OCI-LY7 (cell line): ENCODE measurements around the gene ARRB2. TPM values are rescaled to one million over a fixed set of nuclear protein-coding genes. Genes with fewer than 3 reads are reported as not detected.

Experiments used
- BruUV-seq: library from RNA; stranded (reverse); fragments of 400-500 nt; replicated peaks from 2 replicates; lab custom pipeline; 2021; lab: Mats Ljungman, UMichigan
- CTCF ChIA-PET: fragments of 300-600 bp; sonication (Branson Sonifier 250); formaldehyde crosslinking; loops from one replicate; lab custom pipeline; 2022; ENCODE audit warnings: antibody characterized with exemption; ENCODE audit not compliant: unreplicated experiment; lab: Charles Lee
- POLR2A ChIA-PET: fragments of 300-600 bp; sonication (Branson Sonifier 250); formaldehyde crosslinking; loops from one replicate; lab custom pipeline; 2022; ENCODE audit warnings: antibody characterized with exemption; lab: Charles Lee
- DNase-seq: peaks from one replicate; pipeline ENCODE4 v3.0.0-alpha.2; 2015; ENCODE audit warnings: low spot score
- H2AFZ ChIP-seq: fragments of 200-600 bp; sonication (generic), shearing (Covaris generic); 2 replicates; pipeline ENCODE4 v1.6.1; 2014; ENCODE audit warnings: mild to moderate bottlenecking, antibody characterized with exemption, low read length, moderate library complexity
- H3K27ac ChIP-seq: fragments of 200-600 bp; sonication (generic); 2 replicates; pipeline ENCODE4 v1.5.1; 2014; ENCODE audit warnings: mixed run types, low read depth, mild to moderate bottlenecking, moderate library complexity, low read length, inconsistent platforms; ENCODE audit not compliant: poor library complexity, severe bottlenecking
- H3K36me3 ChIP-seq: fragments of 200-600 bp; sonication (generic); 2 replicates; pipeline ENCODE4 v1.6.1; 2014; ENCODE audit warnings: mild to moderate bottlenecking, antibody characterized with exemption, low read length, moderate library complexity, mixed read lengths; ENCODE audit not compliant: insufficient read depth
- H3K4me1 ChIP-seq: fragments of 200-600 bp; sonication (generic); 2 replicates; pipeline ENCODE4 v1.5.1; 2014; ENCODE audit warnings: mild to moderate bottlenecking, low read length; ENCODE audit not compliant: insufficient read depth, poor library complexity, severe bottlenecking
- H3K4me2 ChIP-seq: fragments of 200-600 bp; sonication (generic); 2 replicates; pipeline ENCODE4 v1.6.1; 2014; ENCODE audit warnings: mild to moderate bottlenecking, low read length
- H3K4me3 ChIP-seq: fragments of 200-600 bp; sonication (generic); 2 replicates; pipeline ENCODE4 v1.5.1; 2014; ENCODE audit warnings: mild to moderate bottlenecking, low read depth, low read length; ENCODE audit not compliant: poor library complexity, severe bottlenecking
- H3K79me2 ChIP-seq: fragments of 200-600 bp; sonication (generic); 2 replicates; pipeline ENCODE4 v1.6.1; 2016; ENCODE audit warnings: low read depth, mild to moderate bottlenecking, low read length, moderate library complexity, mixed read lengths; ENCODE audit not compliant: insufficient read depth
- H3K9me2 ChIP-seq: fragments of 200-600 bp; sonication (generic); 2 replicates; pipeline ENCODE4 v1.6.1; 2016; ENCODE audit warnings: mild to moderate bottlenecking, low read length, mixed read lengths; ENCODE audit not compliant: insufficient read depth
- H3K9me3 ChIP-seq: fragments of 200-600 bp; sonication (generic); 2 replicates; pipeline ENCODE4 v1.6.1; 2014; ENCODE audit warnings: mild to moderate bottlenecking, mixed run types, low read length, mixed read lengths
- H4K20me1 ChIP-seq: fragments of 200-600 bp; sonication (generic); 2 replicates; pipeline ENCODE4 v1.6.1; 2014; ENCODE audit warnings: mild to moderate bottlenecking, antibody characterized with exemption, low read length, moderate library complexity, mixed read lengths; ENCODE audit not compliant: insufficient read depth
- EZH2phosphoT487 ChIP-seq: fragments of 200-600 bp; sonication (generic); IDR thresholded peaks from 2 replicates; pipeline ENCODE4 v1.6.1; 2018; ENCODE audit warnings: low read depth, borderline replicate concordance, mild to moderate bottlenecking, mixed run types, antibody characterized with exemption, low read length, moderate library complexity, mixed read lengths
- intact Hi-C: fragments of 100-400 bp; cut with micrococcal nuclease; formaldehyde crosslinking; loops from one replicate; pipeline ENCODE4 v1.10.0; 2022; ENCODE audit not compliant: unreplicated experiment
- total RNA-seq, 2 experiments: library from RNA; depleted of rRNA in 1 of 2; stranded (reverse); fragments of >200 nt in 1 of 2; shearing (Covaris generic) in 1 of 2; gene quantifications; 2 replicates each; pipeline ENCODE4 v1.2.3, GENCODE V29; 2014 to 2022
- TF ChIP-seq, protein P1 (sequence below): fragments of 200-600 bp; sonication (generic); conservative IDR thresholded peaks from 2 replicates; pipeline ENCODE4 v1.5.1; 2014; ENCODE audit warnings: mild to moderate bottlenecking, antibody characterized with exemption, low read length, moderate library complexity, mixed read lengths

ARRB2 gene
- total RNA-seq, 2 experiments from 2014 or later: 56.7 to 84.9 TPM

GRCh38 chr17:4743216-4743615, 32.8 kb downstream of the ARRB2 start:
- Histone ChIP-seq H4K20me1 (no peaks in the 10 kb centered on the region), H2AFZ (no peak overlapping the region), H3K79me2 (no peaks in the 10 kb centered on the region), H3K36me3 (no peaks in the 10 kb centered on the region), H3K9me3 (no peaks in the 10 kb centered on the region), H3K27ac (no peak overlapping the region), H3K4me2 (no peak overlapping the region), H3K9me2 (no peaks in the 10 kb centered on the region), H3K4me3 (no peak overlapping the region), H3K4me1 (peaks cover 12% of the 10 kb centered on the region)
- intact Hi-C loops: no loop called here
- no peak for DNase-seq
- no TSS peak for BruUV-seq
- ChIA-PET CTCF (no interaction called here), POLR2A (no interaction called here)
- no peak for TF ChIP-seq EZH2phosphoT487
- TF ChIP-seq, protein P1, sequence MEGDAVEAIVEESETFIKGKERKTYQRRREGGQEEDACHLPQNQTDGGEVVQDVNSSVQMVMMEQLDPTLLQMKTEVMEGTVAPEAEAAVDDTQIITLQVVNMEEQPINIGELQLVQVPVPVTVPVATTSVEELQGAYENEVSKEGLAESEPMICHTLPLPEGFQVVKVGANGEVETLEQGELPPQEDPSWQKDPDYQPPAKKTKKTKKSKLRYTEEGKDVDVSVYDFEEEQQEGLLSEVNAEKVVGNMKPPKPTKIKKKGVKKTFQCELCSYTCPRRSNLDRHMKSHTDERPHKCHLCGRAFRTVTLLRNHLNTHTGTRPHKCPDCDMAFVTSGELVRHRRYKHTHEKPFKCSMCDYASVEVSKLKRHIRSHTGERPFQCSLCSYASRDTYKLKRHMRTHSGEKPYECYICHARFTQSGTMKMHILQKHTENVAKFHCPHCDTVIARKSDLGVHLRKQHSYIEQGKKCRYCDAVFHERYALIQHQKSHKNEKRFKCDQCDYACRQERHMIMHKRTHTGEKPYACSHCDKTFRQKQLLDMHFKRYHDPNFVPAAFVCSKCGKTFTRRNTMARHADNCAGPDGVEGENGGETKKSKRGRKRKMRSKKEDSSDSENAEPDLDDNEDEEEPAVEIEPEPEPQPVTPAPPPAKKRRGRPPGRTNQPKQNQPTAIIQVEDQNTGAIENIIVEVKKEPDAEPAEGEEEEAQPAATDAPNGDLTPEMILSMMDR: no peak

DNA sequence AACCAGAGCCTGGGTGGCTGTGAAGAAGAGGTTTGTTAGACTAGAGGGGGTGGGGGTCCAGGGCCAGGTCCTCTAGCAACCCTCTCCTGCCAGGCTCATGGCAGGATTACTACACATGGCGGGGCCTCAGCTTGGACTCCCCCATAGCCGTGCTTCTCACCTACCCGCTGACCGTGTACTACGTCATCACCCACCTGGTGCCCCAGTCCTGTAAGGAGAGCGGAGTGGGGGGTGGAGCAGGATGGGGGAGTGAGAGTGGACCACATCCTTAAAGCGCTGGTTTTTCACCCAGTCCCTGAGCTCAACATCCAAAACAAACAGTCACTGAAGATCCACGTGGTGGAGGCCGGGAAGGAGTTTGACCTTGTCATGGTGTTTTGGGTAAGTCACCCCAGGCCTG, 33.5 kb downstream of the ARRB2 start:
- intact Hi-C loops: no loop called here
- CTCF ChIA-PET: no interaction called here
- no peak overlapping the region for H3K4me3 ChIP-seq
- DNase-seq: no peak
- H3K4me1 ChIP-seq: peaks cover 14% of the 10 kb centered on the region
- H3K27ac ChIP-seq: no peak overlapping the region
- H3K9me3 ChIP-seq: no peaks in the 10 kb centered on the region
- no peaks in the 10 kb centered on the region for H3K36me3 ChIP-seq
- no peak overlapping the region for H2AFZ ChIP-seq
- H3K4me2 ChIP-seq: no peak overlapping the region
- no TSS peak for BruUV-seq
- no peaks in the 10 kb centered on the region for H3K9me2 ChIP-seq
- H4K20me1 ChIP-seq: no peaks in the 10 kb centered on the region
- TF ChIP-seq, protein P1: no peak
- no peak for TF ChIP-seq EZH2phosphoT487
- POLR2A ChIA-PET: no interaction called here
- no peaks in the 10 kb centered on the region for H3K79me2 ChIP-seq

DNA sequence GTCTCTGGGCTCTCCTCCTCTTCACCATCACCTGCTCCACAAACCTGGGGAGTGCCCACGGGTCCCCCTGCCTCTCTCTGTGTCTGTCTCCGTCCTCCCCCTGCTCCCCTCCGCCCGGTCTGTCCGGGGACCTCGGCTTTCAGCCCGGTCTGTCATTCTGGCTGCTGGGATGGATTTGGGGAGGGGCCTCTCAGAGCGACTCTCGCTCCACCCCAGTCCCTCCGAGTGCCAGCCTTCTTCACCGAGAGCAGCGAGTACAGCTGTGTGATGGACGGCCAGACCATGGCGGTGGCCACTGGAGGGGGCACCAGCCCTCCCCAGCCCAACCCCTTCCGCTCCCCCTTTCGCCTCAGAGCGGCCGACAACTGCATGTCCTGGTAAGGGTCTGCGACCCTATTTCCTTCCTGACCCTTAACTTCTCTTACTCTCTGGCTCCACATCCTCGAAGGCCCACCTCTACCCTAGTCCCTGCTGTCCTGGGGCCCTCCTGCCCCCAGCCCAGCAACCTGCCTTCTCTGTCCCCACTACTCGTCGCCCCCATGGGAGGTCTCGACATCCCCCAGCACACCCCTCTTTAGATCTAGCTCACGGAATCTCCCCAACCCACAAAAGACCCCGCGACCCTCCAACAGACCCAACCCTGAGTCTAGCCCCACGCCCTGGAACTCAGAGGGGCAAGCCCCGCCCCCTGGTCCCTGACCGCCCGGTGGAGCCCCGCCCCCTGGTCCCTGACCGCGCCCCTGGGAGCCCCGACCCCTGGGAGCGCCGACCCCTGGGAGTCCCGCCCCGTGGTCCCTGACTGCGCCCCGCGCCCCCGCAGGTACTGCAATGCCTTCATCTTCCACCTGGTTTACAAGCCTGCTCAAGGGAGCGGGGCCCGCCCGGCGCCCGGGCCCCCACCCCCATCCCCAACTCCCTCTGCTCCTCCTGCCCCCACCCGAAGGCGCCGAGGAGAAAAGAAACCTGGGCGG, 34.9 kb downstream of the ARRB2 start:
- no peak overlapping the region for H2AFZ ChIP-seq
- no peaks in the 10 kb centered on the region for H3K9me3 ChIP-seq
- ChIA-PET POLR2A (no interaction called here), CTCF (no interaction called here)
- no peak for DNase-seq
- no peaks in the 10 kb centered on the region for H4K20me1 ChIP-seq
- no peak overlapping the region for H3K4me3 ChIP-seq
- H3K36me3 ChIP-seq: no peaks in the 10 kb centered on the region
- peaks cover 8% of the 10 kb centered on the region for H3K4me1 ChIP-seq
- no peaks in the 10 kb centered on the region for H3K79me2 ChIP-seq
- no peak overlapping the region for H3K27ac ChIP-seq
- H3K4me2 ChIP-seq: no peak overlapping the region
- no peaks in the 10 kb centered on the region for H3K9me2 ChIP-seq
- intact Hi-C loops: no loop called here
- BruUV-seq: no TSS peak
- TF ChIP-seq, protein P1: no peak
- no peak for TF ChIP-seq EZH2phosphoT487
